ENCODE measurements around the gene TRIM37.

- TF ChIP-seq CTCF (IDR thresholded peaks at IDR 0.05; ENCODE audit: borderline replicate concordance, extremely low read depth, low read length, poor library complexity, severe bottlenecking) (no peak), EZH2 (IDR thresholded peaks at IDR 0.05; ENCODE audit: borderline replicate concordance, low read depth, low read length, severe bottlenecking) (no peak)
Observed at GRCh38 chr17:59154292-59154720, 47.6 kb upstream of the TRIM37 start.

Measured in DND-41 (cell line).